Measurements from ENCODE around the gene METTL1. TPM values are rescaled to one million over a fixed set of nuclear protein-coding genes. Genes with fewer than 3 reads are reported as not detected.

METTL1 gene
- total and polyA plus RNA-seq, 5 donors, result 5.7 to 15.8 (median 7.5) TPM

GRCh38 chr12:57767305-57767698, 4.6 kb downstream of the METTL1 start:
- intact Hi-C loops (cut with DNase I), result no loop called here
- no peak for ATAC-seq
- DNase-seq, result no peak
- Histone ChIP-seq H3K27me3 (ENCODE audit: control insufficient read depth, insufficient read depth) (no peaks in the 10 kb centered on the region), H3K4me1 (ENCODE audit: control insufficient read depth, insufficient read depth, low read length) (peaks cover 7% of the 10 kb centered on the region), H3K4me3 (ENCODE audit: low read length) (no peak overlapping the region), H3K27ac (ENCODE audit: low read length) (no peak overlapping the region), H3K9me3 (ENCODE audit: control insufficient read depth, low read length) (no peaks in the 10 kb centered on the region)

GRCh38 chr12:57766464-57767304, 5.2 kb downstream of the METTL1 start, which contains the start of gene CYP27B1:
CYP27B1 (minus strand) TSS chr12:57767078; CDS start chr12:57767041, 37 bp downstream.
- H3K4me1 ChIP-seq (ENCODE audit: control insufficient read depth, insufficient read depth, low read length), result peaks cover 7% of the 10 kb centered on the region
- ATAC-seq (peak; percentile 8 to 18), DNase-seq (peak; percentile 55 to 80 (median 71))
- no peak within 1 kb of the TSS for H3K27ac ChIP-seq (ENCODE audit: low read length)
- WGBS, result 4% methylated on average over 38 of the region's 38 CpGs
- H3K9me3 ChIP-seq (ENCODE audit: control insufficient read depth, low read length), result no peaks in the 10 kb centered on the region
- peak within 1 kb of the TSS; percentile 22 for H3K4me3 ChIP-seq (ENCODE audit: low read length)
- intact Hi-C loops (cut with DNase I), result no loop called here
- H3K27me3 ChIP-seq (ENCODE audit: control insufficient read depth, insufficient read depth), result no peaks in the 10 kb centered on the region

- Histone ChIP-seq H3K4me3 (ENCODE audit: low read length) (peak overlapping the region; percentile 22), H3K27ac (ENCODE audit: low read length) (no peak overlapping the region), H3K27me3 (ENCODE audit: control insufficient read depth, insufficient read depth) (no peaks in the 10 kb centered on the region), H3K4me1 (ENCODE audit: control insufficient read depth, insufficient read depth, low read length) (peaks cover 4% of the 10 kb centered on the region), H3K9me3 (ENCODE audit: control insufficient read depth, low read length) (no peaks in the 10 kb centered on the region)
- peak; percentile 11 to 16 for ATAC-seq
- no peak for DNase-seq
- intact Hi-C loops (cut with DNase I), result no loop called here
- 2% methylated on average over 40 of the region's 40 CpGs for WGBS
These were observed 6.0 kb downstream of the METTL1 start for GRCh38 chr12:57765698-57766463.

GRCh38 chr12:57765003-57765697, 6.8 kb downstream of the METTL1 start:
- peak overlapping the region; percentile 14 for H3K4me3 ChIP-seq (ENCODE audit: low read length)
- DNase-seq (peak in 2 of 3 donors; percentile 73 to 74), ATAC-seq (peak; percentile 36 to 54)
- H3K9me3 ChIP-seq (ENCODE audit: control insufficient read depth, low read length), result no peaks in the 10 kb centered on the region
- WGBS, result 1% methylated on average over 60 of the region's 60 CpGs
- intact Hi-C loops (cut with DNase I), result no loop called here
- peaks cover 4% of the 10 kb centered on the region for H3K4me1 ChIP-seq (ENCODE audit: control insufficient read depth, insufficient read depth, low read length)
- no peaks in the 10 kb centered on the region for H3K27me3 ChIP-seq (ENCODE audit: control insufficient read depth, insufficient read depth)
- no peak overlapping the region for H3K27ac ChIP-seq (ENCODE audit: low read length)

- Histone ChIP-seq H3K27ac (ENCODE audit: low read length) (no peak overlapping the region), H3K27me3 (ENCODE audit: control insufficient read depth, insufficient read depth) (no peaks in the 10 kb centered on the region), H3K9me3 (ENCODE audit: control insufficient read depth, low read length) (no peaks in the 10 kb centered on the region), H3K4me1 (ENCODE audit: control insufficient read depth, insufficient read depth, low read length) (peaks cover 4% of the 10 kb centered on the region), H3K4me3 (ENCODE audit: low read length) (peak overlapping the region; percentile 14)
- ATAC-seq (no peak), DNase-seq (no peak)
- 16% methylated on average over 17 of the region's 17 CpGs for WGBS
- intact Hi-C loops (cut with DNase I), result no loop called here
These were observed 7.3 kb downstream of the METTL1 start for GRCh38 chr12:57764662-57765002.

GRCh38 chr12:57763881-57764661, 7.8 kb downstream of the METTL1 start:
- Histone ChIP-seq H3K27ac (ENCODE audit: low read length) (no peak overlapping the region), H3K27me3 (ENCODE audit: control insufficient read depth, insufficient read depth) (no peaks in the 10 kb centered on the region), H3K4me3 (ENCODE audit: low read length) (no peak overlapping the region), H3K9me3 (ENCODE audit: control insufficient read depth, low read length) (no peaks in the 10 kb centered on the region), H3K4me1 (ENCODE audit: control insufficient read depth, insufficient read depth, low read length) (peaks cover 4% of the 10 kb centered on the region)
- ATAC-seq (no peak), DNase-seq (no peak)
- 69% methylated on average over 6 of the region's 6 CpGs for WGBS
- intact Hi-C loops (cut with DNase I), result no loop called here

- peaks cover 4% of the 10 kb centered on the region for H3K4me1 ChIP-seq (ENCODE audit: control insufficient read depth, insufficient read depth, low read length)
- H3K27me3 ChIP-seq (ENCODE audit: control insufficient read depth, insufficient read depth), result no peaks in the 10 kb centered on the region
- DNase-seq (no peak), ATAC-seq (no peak)
- intact Hi-C loops (cut with DNase I), result no loop called here
- H3K27ac ChIP-seq (ENCODE audit: low read length), result no peak overlapping the region
- 93% methylated on average over 2 of the region's 2 CpGs for WGBS
- H3K4me3 ChIP-seq (ENCODE audit: low read length), result no peak overlapping the region
- H3K9me3 ChIP-seq (ENCODE audit: control insufficient read depth, low read length), result no peaks in the 10 kb centered on the region
These were observed 9.4 kb downstream of the METTL1 start for GRCh38 chr12:57762463-57762862.

GRCh38 chr12:57761391-57761998, 10.4 kb downstream of the METTL1 start:
- peaks cover 4% of the 10 kb centered on the region for H3K4me1 ChIP-seq (ENCODE audit: control insufficient read depth, insufficient read depth, low read length)
- no peaks in the 10 kb centered on the region for H3K27me3 ChIP-seq (ENCODE audit: control insufficient read depth, insufficient read depth)
- ATAC-seq (no peak), DNase-seq (no peak)
- intact Hi-C loops (cut with DNase I), result no loop called here
- no peak overlapping the region for H3K4me3 ChIP-seq (ENCODE audit: low read length)
- no peaks in the 10 kb centered on the region for H3K9me3 ChIP-seq (ENCODE audit: control insufficient read depth, low read length)
- H3K27ac ChIP-seq (ENCODE audit: low read length), result no peak overlapping the region
- 93% methylated on average over 4 of the region's 4 CpGs for WGBS

- Histone ChIP-seq H3K27me3 (ENCODE audit: control insufficient read depth, insufficient read depth) (no peaks in the 10 kb centered on the region), H3K4me1 (ENCODE audit: control insufficient read depth, insufficient read depth, low read length) (peaks cover 4% of the 10 kb centered on the region), H3K27ac (ENCODE audit: low read length) (no peak overlapping the region), H3K4me3 (ENCODE audit: low read length) (no peak overlapping the region), H3K9me3 (ENCODE audit: control insufficient read depth, low read length) (no peaks in the 10 kb centered on the region)
- DNase-seq (no peak), ATAC-seq (no peak)
- 85% methylated on average over 3 of the region's 3 CpGs for WGBS
- intact Hi-C loops (cut with DNase I), result no loop called here
These were observed 11.4 kb downstream of the METTL1 start for GRCh38 chr12:57760347-57760982.
